ENCODE measurements around the gene GAS2L2.

DNA sequence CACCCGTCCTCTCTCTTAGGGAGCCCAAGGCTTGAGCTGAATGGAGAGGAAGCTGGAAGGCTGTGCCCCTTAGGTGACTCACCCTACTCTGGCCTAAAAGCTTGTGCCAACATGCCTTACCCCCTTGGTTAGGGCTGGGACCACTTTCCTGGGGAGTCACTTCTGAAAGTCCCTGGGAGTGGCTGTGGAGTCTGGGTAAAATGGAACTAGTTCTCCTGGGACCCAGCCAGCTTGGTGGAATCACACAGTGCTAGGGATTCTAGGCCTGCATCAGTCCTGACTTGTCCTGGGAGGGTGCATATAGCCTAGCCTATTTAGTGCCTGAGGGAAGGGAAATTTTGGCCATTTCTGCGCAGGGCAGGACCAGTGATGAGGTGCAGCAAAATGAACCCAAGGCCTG, 31.9 kb upstream of the GAS2L2 start:
- no peak for TF ChIP-seq CTCF (IDR thresholded peaks at IDR 0.05)
- TF ChIP-seq POLR2A (IDR thresholded peaks at IDR 0.05): no peak
- TF ChIP-seq POLR2AphosphoS5 (IDR thresholded peaks at IDR 0.05): no peak

All from prostate gland (tissue), 2 donors.